Measurements from ENCODE around the gene KASH5. TPM values are rescaled to one million over a fixed set of nuclear protein-coding genes. Genes with fewer than 3 reads are reported as not detected.
A peak's percentile ranks its signal among the peaks of the same experiment; 100 is the strongest.
"Not testable (repeated sequence)": the region's sequence is repeated elsewhere in the genome, so short reads cannot be mapped to it uniquely, and the experiment has no call there.

Gene KASH5
- total RNA-seq, 4 donors from 2014 or later = not detected

GRCh38 chr19:49459388-49459787 is 71.3 kb downstream of the KASH5 start:
- intact Hi-C loops (cut with DNase I) = no loop called here
- Histone ChIP-seq H3K4me1 (peaks cover 1 to 34% (median 10%) of the 10 kb centered on the region in 3 donors), H3K9me3 (no peaks in the 10 kb centered on the region), H3K36me3 (peaks cover 0 to 65% (median 9%) of the 10 kb centered on the region in 3 donors), H3K27me3 (no peaks in the 10 kb centered on the region), H3K27ac (peak overlapping the region in 1 of 4 donors; percentile 80), H3K4me3 (no peak overlapping the region)
- TF ChIP-seq CTCF (IDR thresholded peaks at IDR 0.05) (no peak), POLR2A (IDR thresholded peaks at IDR 0.05) (no peak)
- 91 to 95% methylated on average over 3 to 10 of the region's 12 CpGs for WGBS, 2 donors
- DNase-seq = no peak

- Histone ChIP-seq H3K4me1 (peaks cover 0 to 24% (median 8%) of the 10 kb centered on the region in 3 donors), H3K36me3 (peaks cover 0 to 83% (median 9%) of the 10 kb centered on the region in 3 donors)
- H3K9me3 ChIP-seq; intact Hi-C loops (cut with DNase I); H3K27me3 ChIP-seq; H3K4me3 ChIP-seq; DNase-seq; H3K27ac ChIP-seq: not testable (repeated sequence)
- no CpG with 5 or more reads among the region's 1 CpG for WGBS, 2 donors
These were observed 73.1 kb downstream of the KASH5 start for GRCh38 chr19:49461130-49461529.

GRCh38 chr19:49461656-49462055 is 73.6 kb downstream of the KASH5 start:
- peaks cover 0 to 87% (median 9%) of the 10 kb centered on the region in 3 donors for H3K36me3 ChIP-seq

GRCh38 chr19:49462492-49462891 is 74.4 kb downstream of the KASH5 start:
- H3K27me3 ChIP-seq = no peaks in the 10 kb centered on the region
- H3K36me3 ChIP-seq = peaks cover 0 to 87% (median 9%) of the 10 kb centered on the region in 3 donors
- WGBS, 2 donors = 85% methylated on average over 8 of the region's 12 CpGs; no CpG with 5 or more reads in 1 of the 2 donors
- DNase-seq = no peak
- peaks cover 0 to 16% (median 3%) of the 10 kb centered on the region in 3 donors for H3K4me1 ChIP-seq
- H3K4me3 ChIP-seq = no peak overlapping the region
- intact Hi-C loops (cut with DNase I) = no loop called here
- TF ChIP-seq CTCF (IDR thresholded peaks at IDR 0.05) (no peak), POLR2A (IDR thresholded peaks at IDR 0.05) (no peak)
- H3K9me3 ChIP-seq = no peaks in the 10 kb centered on the region
- no peak overlapping the region for H3K27ac ChIP-seq

More at GRCh38 chr19:49461656-49462055, 73.6 kb downstream of the KASH5 start:
- no peaks in the 10 kb centered on the region for H3K9me3 ChIP-seq
- 96 to 100% methylated on average over 1 to 5 of the region's 37 CpGs for WGBS, 2 donors
- no peak overlapping the region for H3K4me3 ChIP-seq
- H3K27ac ChIP-seq = no peak overlapping the region
- peaks cover 0 to 22% (median 6%) of the 10 kb centered on the region in 3 donors for H3K4me1 ChIP-seq
- TF ChIP-seq CTCF (IDR thresholded peaks at IDR 0.05) (no peak), POLR2A (IDR thresholded peaks at IDR 0.05) (no peak)
- DNase-seq = no peak
- H3K27me3 ChIP-seq = no peaks in the 10 kb centered on the region
- intact Hi-C loops (cut with DNase I) = no loop called here

GRCh38 chr19:49463960-49464740 is 76.1 kb downstream of the KASH5 start:
- no peaks in the 10 kb centered on the region for H3K9me3 ChIP-seq
- no peak overlapping the region for H3K27ac ChIP-seq
- intact Hi-C loops (cut with DNase I) = no loop called here
- H3K36me3 ChIP-seq = peaks cover 0 to 75% (median 9%) of the 10 kb centered on the region in 3 donors
- TF ChIP-seq CTCF (IDR thresholded peaks at IDR 0.05) = no peak
- TF ChIP-seq POLR2A (IDR thresholded peaks at IDR 0.05) = no peak
- no peaks in the 10 kb centered on the region for H3K27me3 ChIP-seq
- no peak for DNase-seq
- peaks cover 10 to 18% (median 15%) of the 10 kb centered on the region in 3 donors for H3K4me1 ChIP-seq
- WGBS, 2 donors = 90 to 94% methylated on average over 28 to 33 of the region's 39 CpGs
- no peak overlapping the region for H3K4me3 ChIP-seq

Data from esophagus squamous epithelium (tissue), 5 donors.